Non-pigmented ciliary epithelial cell (primary cell): ENCODE measurements around the gene TRHDE.

Experiments used
- DNase-seq: peaks from one replicate; pipeline ENCODE4 v3.0.0-alpha.2; 2010; ENCODE audit warnings: low read depth

The TRHDE gene

GRCh38 chr12:72330301-72330700 lies 58.1 kb downstream of the TRHDE start:
- peak; percentile 28 for DNase-seq

GRCh38 chr12:72330784-72331183 lies 58.6 kb downstream of the TRHDE start:
- DNase-seq = no peak

- no peak for DNase-seq
These were observed 65.2 kb downstream of the TRHDE start for GRCh38 chr12:72337382-72337781.

- no peak for DNase-seq
These were observed 65.8 kb downstream of the TRHDE start for GRCh38 chr12:72337946-72338345.

DNA sequence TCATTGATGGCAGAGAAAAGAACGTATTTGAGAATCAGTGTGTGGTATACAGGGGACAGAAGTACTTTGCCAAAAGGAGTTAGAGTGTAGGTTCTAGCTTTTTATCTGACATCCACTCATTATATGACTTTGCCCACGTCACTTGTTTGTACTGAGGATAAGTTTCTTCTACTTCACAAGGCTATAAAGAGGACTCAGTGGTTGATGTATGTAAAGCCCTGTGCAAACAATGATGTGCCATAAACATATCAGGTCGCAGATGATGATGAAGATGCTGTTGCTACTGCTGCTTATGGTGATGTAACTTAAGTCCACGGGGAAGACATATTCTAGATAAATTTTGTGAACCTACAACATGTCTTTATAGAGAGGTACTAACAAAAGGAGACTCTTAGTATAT lies 66.3 kb downstream of the TRHDE start:
- DNase-seq = no peak

DNA sequence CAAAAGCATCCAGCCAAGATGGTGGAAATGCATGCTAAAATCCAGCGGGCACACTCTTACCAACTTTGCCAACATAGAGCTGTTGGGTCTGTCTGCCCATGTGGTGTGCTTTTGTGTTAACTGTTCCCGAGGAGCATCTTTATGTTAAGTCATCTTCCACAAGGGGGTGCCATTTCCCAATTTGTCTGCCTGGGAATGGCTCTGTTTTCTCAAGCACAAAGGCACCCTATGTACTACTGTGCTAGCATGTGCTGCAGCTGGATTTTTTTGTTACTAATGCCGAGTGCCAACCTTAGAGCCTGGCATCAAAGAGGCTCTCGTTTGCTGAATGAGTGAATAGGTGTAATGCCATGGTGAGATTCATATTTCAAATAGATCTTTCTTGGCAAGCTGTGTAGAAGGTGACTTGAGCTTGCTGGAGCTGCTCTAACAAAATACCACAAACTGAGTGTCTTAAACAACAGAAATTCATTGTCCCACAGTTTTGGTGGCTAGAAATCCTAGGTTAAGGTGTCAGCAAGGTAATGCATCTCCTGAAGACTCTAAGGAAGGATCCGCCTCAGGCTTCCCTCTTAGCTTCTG lies 74.3 kb downstream of the TRHDE start:
- DNase-seq = peak; percentile 32

DNA sequence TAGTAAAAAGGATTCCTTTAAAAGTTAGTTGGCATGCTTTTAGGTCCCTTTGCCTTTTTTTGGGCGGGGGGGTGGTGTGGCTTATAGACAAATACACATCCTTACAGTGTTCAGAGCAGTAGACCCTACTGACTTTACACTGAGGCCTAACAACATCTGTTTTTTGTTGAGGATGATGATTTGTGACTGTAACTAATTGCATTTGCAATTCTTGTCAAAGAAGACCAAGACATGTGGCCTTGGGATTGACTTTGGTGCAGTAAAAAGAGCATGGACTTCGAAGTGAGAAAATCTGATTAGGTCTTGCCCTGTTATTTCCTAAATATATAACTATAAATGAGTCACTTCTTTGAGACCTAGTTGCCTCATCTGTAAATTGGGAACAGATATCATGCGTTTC lies 77.3 kb downstream of the TRHDE start:
- DNase-seq = no peak

DNA sequence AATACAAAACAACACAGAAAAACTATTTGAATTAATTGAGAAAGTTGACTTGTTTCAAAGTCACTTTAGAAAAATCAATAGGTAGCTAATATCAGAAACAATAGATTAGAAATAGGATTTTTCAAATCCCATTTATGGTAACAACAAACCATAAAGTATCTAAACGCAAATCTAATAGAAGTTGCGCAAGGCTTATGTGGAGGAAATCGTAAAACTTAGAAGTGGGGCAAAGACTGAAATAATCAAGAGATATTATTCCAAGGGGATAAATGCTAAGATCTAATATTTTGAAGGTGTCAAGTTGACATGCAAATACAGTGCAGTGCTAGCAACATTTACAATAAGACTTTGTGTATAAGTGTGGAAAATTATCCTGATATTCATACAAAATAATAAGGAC lies 87.2 kb downstream of the TRHDE start:
- no peak for DNase-seq

- no peak for DNase-seq
These were observed 93.0 kb downstream of the TRHDE start for GRCh38 chr12:72365151-72365550.

GRCh38 chr12:72366255-72366654 lies 94.1 kb downstream of the TRHDE start:
- no peak for DNase-seq

DNA sequence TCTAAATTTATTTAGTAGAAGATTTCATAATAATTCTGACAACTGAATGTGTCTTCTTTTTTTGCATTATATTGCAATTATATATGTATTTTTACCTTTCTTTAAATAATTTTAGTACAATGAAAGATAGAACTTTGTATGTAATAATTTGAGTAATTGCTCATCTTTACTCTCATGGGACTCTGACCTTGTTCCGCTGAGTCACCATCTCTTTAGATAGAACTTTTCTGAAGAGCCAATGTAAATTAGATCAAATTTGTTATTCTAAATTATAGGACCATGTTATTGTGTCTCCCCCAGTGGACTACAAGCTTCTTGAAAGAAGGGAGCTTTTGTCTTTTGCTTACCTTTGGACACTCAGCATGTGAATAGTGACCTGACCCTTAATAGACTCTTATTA lies 96.1 kb downstream of the TRHDE start:
- no peak for DNase-seq

DNA sequence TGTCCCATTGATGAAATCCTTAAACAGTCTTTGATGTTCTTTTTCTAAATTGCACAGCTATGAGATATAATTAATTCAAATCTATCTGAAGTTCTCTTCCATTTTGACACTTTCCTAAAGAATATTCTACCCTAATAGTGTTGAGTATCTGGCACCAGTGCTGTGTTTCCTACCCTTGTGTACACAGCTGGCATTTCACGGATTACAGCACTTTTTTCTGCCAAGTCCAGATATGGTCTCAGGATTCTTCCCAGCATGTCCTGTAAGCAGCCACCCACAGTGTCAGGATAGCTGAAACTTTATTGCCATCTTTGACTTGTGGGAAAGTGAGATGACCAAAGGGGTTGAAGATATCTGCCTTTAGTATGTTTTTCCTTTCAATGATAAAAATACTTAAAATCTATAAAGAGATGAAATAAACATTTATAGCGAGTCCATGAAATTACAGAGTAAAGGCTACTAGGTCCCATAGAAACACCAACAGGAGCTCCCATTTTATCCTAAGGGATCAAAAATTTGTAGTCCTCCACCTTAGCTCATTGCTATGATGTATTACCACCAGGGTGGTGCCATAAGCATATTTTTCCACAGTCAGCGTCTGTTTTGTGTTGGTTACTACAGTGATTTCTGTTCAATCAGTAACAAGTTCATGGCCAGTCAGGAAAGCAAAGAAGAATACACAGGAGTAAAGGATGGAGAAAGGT lies 96.7 kb downstream of the TRHDE start:
- DNase-seq = no peak

- no peak for DNase-seq
These were observed 97.3 kb downstream of the TRHDE start for GRCh38 chr12:72369423-72369959.

DNA sequence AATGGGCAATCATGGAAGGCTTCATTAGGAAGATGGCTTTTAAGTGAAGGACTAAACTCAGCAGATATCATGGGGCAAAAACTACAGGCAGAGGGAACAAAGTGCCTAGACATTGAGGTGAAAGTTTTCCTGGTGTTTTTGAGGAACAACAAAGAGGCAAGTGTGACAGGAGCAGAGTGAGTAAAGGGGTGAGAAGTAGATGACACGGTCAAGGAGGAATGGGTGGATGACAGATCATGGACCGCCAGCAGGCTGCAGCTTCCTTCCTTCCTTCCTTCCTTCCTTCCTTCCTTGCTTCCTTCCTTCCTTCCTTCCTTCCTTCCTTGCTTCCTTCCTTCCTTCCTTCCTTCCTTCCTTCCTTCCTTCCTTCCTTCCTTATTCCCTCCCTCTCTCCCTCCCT lies 108.3 kb downstream of the TRHDE start:
- no peak for DNase-seq

DNA sequence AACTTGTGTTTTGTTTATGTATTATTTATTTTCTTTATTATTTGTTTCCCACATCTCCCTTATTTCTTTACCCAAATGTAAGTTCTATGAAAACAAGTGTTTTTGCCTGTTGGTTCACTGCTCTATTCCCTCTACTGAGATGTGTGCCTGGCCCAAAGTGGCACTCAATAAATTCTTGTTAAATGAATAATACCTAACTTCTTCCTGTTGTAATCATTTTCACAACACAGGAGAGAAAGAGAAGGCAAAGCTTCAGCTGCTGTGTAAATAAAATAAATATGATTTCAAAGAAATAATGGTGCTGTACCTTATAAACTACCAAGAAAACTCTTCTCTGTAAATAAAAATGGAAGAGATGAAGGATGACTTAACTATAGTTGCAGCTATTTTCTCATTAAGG lies 116.2 kb downstream of the TRHDE start:
- DNase-seq = no peak

DNA sequence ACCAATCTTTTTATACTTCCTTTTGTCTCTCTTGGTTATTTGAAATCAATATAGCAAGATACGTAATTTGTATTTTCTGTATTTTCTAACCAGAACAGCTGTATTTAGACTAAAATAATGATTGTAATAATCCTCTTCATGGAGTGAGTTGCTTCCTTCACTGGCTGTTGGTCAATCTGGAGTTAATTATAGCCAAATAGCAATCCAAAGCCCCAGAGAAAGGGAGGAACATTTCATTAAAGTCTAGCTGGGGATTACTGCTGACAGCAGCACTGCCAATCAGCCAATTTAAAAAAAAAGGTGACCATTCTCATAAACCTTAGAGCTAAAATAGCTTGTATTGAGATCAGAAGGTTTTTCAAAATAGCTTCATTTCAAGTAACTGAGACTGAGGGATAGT lies 118.0 kb downstream of the TRHDE start:
- no peak for DNase-seq

DNA sequence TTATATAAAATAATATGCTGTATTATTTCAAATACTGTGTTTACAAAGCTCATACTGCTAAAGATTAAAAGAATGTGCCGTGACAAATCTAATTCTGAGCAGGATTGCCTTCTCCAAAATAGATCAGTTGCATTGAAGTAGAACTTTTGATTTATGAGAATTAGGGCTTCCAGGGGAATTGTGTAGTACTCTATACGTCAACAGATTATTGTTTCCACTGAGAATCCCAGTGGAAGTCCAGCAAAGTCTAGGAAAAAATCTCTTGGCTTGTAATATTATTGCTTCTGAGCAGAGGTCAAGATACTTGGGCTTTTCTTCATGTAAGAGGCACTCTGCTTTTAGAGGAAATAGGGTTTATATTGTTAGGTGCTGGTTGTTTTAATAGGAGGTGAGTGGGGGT lies 133.9 kb downstream of the TRHDE start:
- DNase-seq = no peak

DNA sequence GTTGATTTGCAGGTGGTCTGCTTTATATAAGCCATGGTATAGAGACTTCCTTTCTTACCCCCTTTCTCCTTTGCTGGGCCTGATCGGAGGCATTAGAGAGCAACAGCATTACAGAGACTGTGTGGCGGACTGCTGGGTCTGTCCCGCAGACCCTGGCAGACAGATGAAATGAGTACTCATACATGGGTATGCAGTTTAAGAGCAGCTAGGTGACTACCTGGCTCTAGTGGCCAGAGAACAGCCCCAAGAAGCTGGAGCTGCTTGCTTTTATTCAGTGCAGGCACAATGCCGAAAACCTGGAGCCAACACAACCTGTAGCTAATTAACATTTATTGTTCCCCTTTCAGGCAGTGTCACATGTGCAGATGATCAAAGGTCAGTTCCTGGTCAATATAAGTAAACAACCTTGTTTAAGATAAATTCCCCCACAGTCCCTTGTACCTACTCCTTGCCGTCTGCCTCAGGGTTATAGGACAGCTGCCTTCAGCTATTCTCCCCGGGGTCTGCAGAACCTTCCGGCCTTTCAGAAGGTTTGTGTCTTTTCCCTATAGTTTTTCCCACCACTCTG lies 160.0 kb downstream of the TRHDE start:
- no peak for DNase-seq

GRCh38 chr12:72433298-72433697 lies 161.1 kb downstream of the TRHDE start:
- DNase-seq = no peak

GRCh38 chr12:72434999-72435398 lies 162.8 kb downstream of the TRHDE start:
- no peak for DNase-seq

- DNase-seq = no peak
These were observed 170.0 kb downstream of the TRHDE start for GRCh38 chr12:72442217-72442616.

- no peak for DNase-seq
These were observed 172.0 kb downstream of the TRHDE start for GRCh38 chr12:72444125-72444524.

- DNase-seq = no peak
These were observed 172.4 kb downstream of the TRHDE start for GRCh38 chr12:72444566-72444965.

- no peak for DNase-seq
These were observed 175.9 kb downstream of the TRHDE start for GRCh38 chr12:72448089-72448488.
